Activated T-cell treated with anti-CD3 and anti-CD28 coated beads, Interleukin-2, amount 50 U/mL, for 1 hour (primary cell): Measurements from ENCODE around the gene FHAD1.
A peak's percentile ranks its signal among the peaks of the same experiment; 100 is the strongest.
"Not testable (repeated sequence)": the region's sequence is repeated elsewhere in the genome, so short reads cannot be mapped to it uniquely, and the experiment has no call there.

ENCODE experiments used
- DNase-seq: peaks from one replicate; pipeline ENCODE4 v3.0.0-alpha.2; 2020

The FHAD1 gene

GRCh38 chr1:15277933-15278332, 30.9 kb downstream of the FHAD1 start:
- DNase-seq, result no peak

- DNase-seq, result no peak
Measured at GRCh38 chr1:15279576-15280230, 32.7 kb downstream of the FHAD1 start.

- DNase-seq, result no peak
Measured at GRCh38 chr1:15280416-15280815, 33.4 kb downstream of the FHAD1 start.

GRCh38 chr1:15282038-15282437, 35.0 kb downstream of the FHAD1 start:
- no peak for DNase-seq

GRCh38 chr1:15282810-15283474, 35.9 kb downstream of the FHAD1 start:
- no peak for DNase-seq

GRCh38 chr1:15283526-15283925, 36.5 kb downstream of the FHAD1 start:
- DNase-seq, result no peak

- DNase-seq, result no peak
Measured at GRCh38 chr1:15286452-15286851, 39.4 kb downstream of the FHAD1 start.

- no peak for DNase-seq
Measured at GRCh38 chr1:15287035-15287979, 40.3 kb downstream of the FHAD1 start.

GRCh38 chr1:15288173-15288926, 41.3 kb downstream of the FHAD1 start:
- no peak for DNase-seq

GRCh38 chr1:15289251-15289651, 42.2 kb downstream of the FHAD1 start:
- DNase-seq, result no peak

GRCh38 chr1:15290382-15290781, 43.4 kb downstream of the FHAD1 start:
- no peak for DNase-seq

GRCh38 chr1:15295696-15296095, 48.7 kb downstream of the FHAD1 start:
- DNase-seq, result no peak

GRCh38 chr1:15296585-15297321, 49.7 kb downstream of the FHAD1 start:
- DNase-seq, result no peak

- DNase-seq, result not testable (repeated sequence)
Measured at GRCh38 chr1:15297975-15298374, 51.0 kb downstream of the FHAD1 start.

- DNase-seq, result no peak
Measured at GRCh38 chr1:15299179-15299578, 52.2 kb downstream of the FHAD1 start.

- no peak for DNase-seq
Measured at GRCh38 chr1:15299806-15300205, 52.8 kb downstream of the FHAD1 start.

- DNase-seq, result no peak
Measured at GRCh38 chr1:15303935-15304334, 56.9 kb downstream of the FHAD1 start.

- peak; percentile 69 for DNase-seq
Measured at GRCh38 chr1:15304708-15305467, 57.9 kb downstream of the FHAD1 start.

- DNase-seq, result no peak
Measured at GRCh38 chr1:15305468-15305770, 58.4 kb downstream of the FHAD1 start.

- DNase-seq, result not testable (repeated sequence)
Measured at GRCh38 chr1:15306352-15306751, 59.3 kb downstream of the FHAD1 start.

- no peak for DNase-seq
Measured at GRCh38 chr1:15308135-15308534, 61.1 kb downstream of the FHAD1 start.

- no peak for DNase-seq
Measured at GRCh38 chr1:15308621-15309027, 61.6 kb downstream of the FHAD1 start.
